NB4 (cell line): ENCODE measurements around the gene CPEB2.

Experiments used
- CTCF ChIP-seq: IDR thresholded peaks from one replicate; pipeline ENCODE4 v1.5.1; 2012; ENCODE audit warnings: low read depth, low read length
- MYC ChIP-seq: IDR thresholded peaks from 2 replicates; pipeline ENCODE4 v1.6.1; 2011; ENCODE audit warnings: low read depth, low read length

GRCh38 chr4:15063341-15063740, 61.1 kb downstream of the CPEB2 start:
- TF ChIP-seq MYC = no peak
- TF ChIP-seq CTCF = no peak
